Neutrophil (primary cell): Measurements from ENCODE around the gene TALDO1.

ENCODE experiments used
- H3K27ac ChIP-seq: fragments of 200-600 bp; sonication (generic); 2 replicates; pipeline ENCODE4 v1.5.1; 2016; ENCODE audit warnings: mild to moderate bottlenecking, moderate library complexity
- H3K27me3 ChIP-seq: fragments of 200-600 bp; sonication (generic); 2 replicates; pipeline ENCODE4 v1.6.0; 2016; ENCODE audit warnings: mild to moderate bottlenecking
- H3K36me3 ChIP-seq: fragments of 200-600 bp; sonication (generic); 2 replicates; pipeline ENCODE4 v1.5.1; 2017
- H3K4me1 ChIP-seq, 2 experiments: fragments of 200-600 bp in 1 of 2; sonication (generic) in 1 of 2; 1 replicate in 1 of 2; 2 replicates in 1 of 2; pipeline versions ENCODE4 v1.5.1 to v1.6.1; 2013 to 2016; ENCODE audit warnings: low read depth in 1 of 2, low read length in 1 of 2, mild to moderate bottlenecking in 1 of 2, moderate library complexity in 1 of 2; ENCODE audit not compliant: control insufficient read depth in 1 of 2, insufficient read depth in 1 of 2
- H3K4me3 ChIP-seq, 2 experiments: fragments of 200-600 bp in 1 of 2; sonication (generic) in 1 of 2; 1 replicate in 1 of 2; 2 replicates in 1 of 2; pipeline ENCODE4 v1.5.1; 2013 to 2016; ENCODE audit warnings: low read depth in 1 of 2, low read length in 1 of 2, mild to moderate bottlenecking in 1 of 2, moderate library complexity in 1 of 2
- H3K9me3 ChIP-seq: fragments of 200-600 bp; sonication (generic); 2 replicates; pipeline ENCODE4 v1.5.1; 2016
- CTCF ChIP-seq: fragments of 200-600 bp; sonication (generic); IDR thresholded peaks from 2 replicates; pipeline ENCODE4 v1.5.1; 2016; ENCODE audit warnings: antibody characterized with exemption

TALDO1 gene

GRCh38 chr11:701741-702461 is 45.4 kb upstream of the TALDO1 start:
- TF ChIP-seq CTCF = no peak
- H3K36me3 ChIP-seq = peaks cover 36% of the 10 kb centered on the region

GRCh38 chr11:702462-703461 is 44.5 kb upstream of the TALDO1 start:
- Histone ChIP-seq H3K27ac (peak overlapping the region; percentile 38), H3K36me3 (peaks cover 36% of the 10 kb centered on the region), H3K27me3 (peaks cover 30% of the 10 kb centered on the region), H3K9me3 (no peaks in the 10 kb centered on the region), H3K4me3 (no peak overlapping the region), H3K4me1 (peaks cover 12 to 20% of the 10 kb centered on the region in 2 experiments)
- no peak for TF ChIP-seq CTCF

More at GRCh38 chr11:701741-702461, 45.4 kb upstream of the TALDO1 start:
- H3K4me1 ChIP-seq = peaks cover 20 to 28% of the 10 kb centered on the region in 2 experiments
- H3K27me3 ChIP-seq = peaks cover 21% of the 10 kb centered on the region
- no peaks in the 10 kb centered on the region for H3K9me3 ChIP-seq
- H3K4me3 ChIP-seq = no peak overlapping the region
- no peak overlapping the region for H3K27ac ChIP-seq

- no peak for TF ChIP-seq CTCF
- H3K4me1 ChIP-seq = peaks cover 8 to 20% of the 10 kb centered on the region in 2 experiments
- peaks cover 36% of the 10 kb centered on the region for H3K36me3 ChIP-seq
- H3K27me3 ChIP-seq = peaks cover 37% of the 10 kb centered on the region
- no peak overlapping the region for H3K4me3 ChIP-seq
- no peaks in the 10 kb centered on the region for H3K9me3 ChIP-seq
- no peak overlapping the region for H3K27ac ChIP-seq
Observed at GRCh38 chr11:703506-703905, 43.8 kb upstream of the TALDO1 start.

- Histone ChIP-seq H3K9me3 (no peaks in the 10 kb centered on the region), H3K36me3 (peaks cover 36% of the 10 kb centered on the region), H3K4me3 (no peak overlapping the region), H3K4me1 (peaks cover 8 to 20% of the 10 kb centered on the region in 2 experiments), H3K27me3 (peaks cover 45% of the 10 kb centered on the region), H3K27ac (no peak overlapping the region)
- no peak for TF ChIP-seq CTCF
Observed at GRCh38 chr11:704228-704674, 43.0 kb upstream of the TALDO1 start.

- no peak overlapping the region for H3K27ac ChIP-seq
- H3K36me3 ChIP-seq = peaks cover 31% of the 10 kb centered on the region
Observed at GRCh38 chr11:704781-705645, 42.3 kb upstream of the TALDO1 start.

More at GRCh38 chr11:704781-705645, 42.3 kb upstream of the TALDO1 start:
- Histone ChIP-seq H3K4me1 (peaks cover 9 to 20% of the 10 kb centered on the region in 2 experiments), H3K27me3 (peaks cover 52% of the 10 kb centered on the region), H3K4me3 (peak overlapping the region in 1 of 2 experiments; percentile 30), H3K9me3 (no peaks in the 10 kb centered on the region)
- TF ChIP-seq CTCF = no peak
